Measurements from ENCODE around the gene PLIN3. TPM values are rescaled to one million over a fixed set of nuclear protein-coding genes. Genes with fewer than 3 reads are reported as not detected.

PLIN3 gene
- polyA plus RNA-seq, 1 donor (not counting 4 experiments of a cell fraction or from before 2014, with no cell fraction given): 70.7 TPM

- Histone ChIP-seq H3K4me1 (ENCODE audit: control insufficient read depth, extremely low read depth, insufficient read depth, low read length) (no peaks in the 10 kb centered on the region), H3K27ac (ENCODE audit: control insufficient read depth, insufficient read depth, low read length) (no peak overlapping the region), H4K20me1 (ENCODE audit: control insufficient read depth, extremely low read depth, insufficient read depth, low read length) (no peaks in the 10 kb centered on the region), H3K9me3 (ENCODE audit: control insufficient read depth, low read depth, low read length) (no peaks in the 10 kb centered on the region), H3K9me1 (ENCODE audit: control insufficient read depth, extremely low read depth, insufficient read depth, low read length) (no peaks in the 10 kb centered on the region), H3K9ac (ENCODE audit: control insufficient read depth, extremely low read depth, insufficient read depth, low read length) (no peak overlapping the region), H2AFZ (ENCODE audit: control insufficient read depth, low read length) (no peak overlapping the region), H3K27me3 (ENCODE audit: control insufficient read depth, extremely low read depth, insufficient read depth, low read length) (no peaks in the 10 kb centered on the region), H3K79me2 (ENCODE audit: control insufficient read depth, insufficient read depth, low read length) (no peaks in the 10 kb centered on the region), H3K4me2 (ENCODE audit: control insufficient read depth, extremely low read depth, insufficient read depth, low read depth, low read length) (no peak overlapping the region), H3K4me3 (ENCODE audit: control insufficient read depth in 2 of 3, extremely low read depth in 1 of 3, insufficient read depth in 2 of 3, low read depth in 1 of 3, low read length in 3 of 3) (no peak overlapping the region), H3K36me3 (ENCODE audit: control insufficient read depth in 2 of 2, extremely low read depth in 1 of 2, insufficient read depth in 2 of 2, low read length in 2 of 2) (peaks cover 15 to 27% of the 10 kb centered on the region in 2 experiments)
- dilution Hi-C loops (cut with MboI; ENCODE audit: extremely low pct_ligation_motif_present, low sequenced_read_pairs): no loop called here
- TF ChIP-seq EZH2 (IDR thresholded peaks at IDR 0.05; ENCODE audit: low read length) (no peak), CTCF (optimal IDR thresholded peaks at IDR 0.05 in 1 of 3, IDR thresholded peaks at IDR 0.05 in 1 of 3, conservative IDR thresholded peaks at IDR 0.05 in 1 of 3; ENCODE audit: extremely low read depth in 1 of 3, insufficient read depth in 2 of 3, low read length in 3 of 3) (no peak)
- DNase-seq (ENCODE audit: low read depth, low spot score) (no peak), FAIRE-seq (no peak)
Observed at GRCh38 chr19:4844348-4845179, 22.9 kb downstream of the PLIN3 start.

- FAIRE-seq (no peak), DNase-seq (ENCODE audit: low read depth, low spot score) (no peak)
- Histone ChIP-seq H3K4me2 (ENCODE audit: control insufficient read depth, extremely low read depth, insufficient read depth, low read depth, low read length) (no peak overlapping the region), H3K27me3 (ENCODE audit: control insufficient read depth, extremely low read depth, insufficient read depth, low read length) (no peaks in the 10 kb centered on the region), H3K4me3 (ENCODE audit: control insufficient read depth in 2 of 3, extremely low read depth in 1 of 3, insufficient read depth in 2 of 3, low read depth in 1 of 3, low read length in 3 of 3) (no peak overlapping the region), H3K9me3 (ENCODE audit: control insufficient read depth, low read depth, low read length) (no peaks in the 10 kb centered on the region), H3K79me2 (ENCODE audit: control insufficient read depth, insufficient read depth, low read length) (no peaks in the 10 kb centered on the region), H3K9me1 (ENCODE audit: control insufficient read depth, extremely low read depth, insufficient read depth, low read length) (no peaks in the 10 kb centered on the region), H3K9ac (ENCODE audit: control insufficient read depth, extremely low read depth, insufficient read depth, low read length) (no peak overlapping the region), H4K20me1 (ENCODE audit: control insufficient read depth, extremely low read depth, insufficient read depth, low read length) (no peaks in the 10 kb centered on the region), H3K4me1 (ENCODE audit: control insufficient read depth, extremely low read depth, insufficient read depth, low read length) (no peaks in the 10 kb centered on the region), H3K27ac (ENCODE audit: control insufficient read depth, insufficient read depth, low read length) (no peak overlapping the region), H2AFZ (ENCODE audit: control insufficient read depth, low read length) (no peak overlapping the region), H3K36me3 (ENCODE audit: control insufficient read depth in 2 of 2, extremely low read depth in 1 of 2, insufficient read depth in 2 of 2, low read length in 2 of 2) (peaks cover 24 to 31% of the 10 kb centered on the region in 2 experiments)
- dilution Hi-C loops (cut with MboI; ENCODE audit: extremely low pct_ligation_motif_present, low sequenced_read_pairs): no loop called here
- TF ChIP-seq EZH2 (IDR thresholded peaks at IDR 0.05; ENCODE audit: low read length) (no peak), CTCF (optimal IDR thresholded peaks at IDR 0.05 in 1 of 3, IDR thresholded peaks at IDR 0.05 in 1 of 3, conservative IDR thresholded peaks at IDR 0.05 in 1 of 3; ENCODE audit: extremely low read depth in 1 of 3, insufficient read depth in 2 of 3, low read length in 3 of 3) (no peak)
Observed at GRCh38 chr19:4843647-4843965, 23.9 kb downstream of the PLIN3 start.

Data from keratinocyte (primary cell).